HL-60 (cell line): ENCODE measurements around the gene ATF2.

Experiments
- POLR2AphosphoS5 ChIP-seq: IDR thresholded peaks from 2 replicates; pipeline ENCODE4 v1.6.1; 2012; ENCODE audit warnings: low read depth
- REST ChIP-seq: IDR thresholded peaks from 2 replicates; pipeline ENCODE4 v1.6.1; 2012; ENCODE audit warnings: low read depth; ENCODE audit not compliant: insufficient replicate concordance
- SPI1 ChIP-seq: IDR thresholded peaks from 2 replicates; pipeline ENCODE4 v1.6.1; 2012; ENCODE audit warnings: low read depth, mild to moderate bottlenecking, borderline replicate concordance
- TF ChIP-seq, protein P1 (sequence below): IDR thresholded peaks from one replicate; pipeline ENCODE4 v1.5.1; 2011; ENCODE audit warnings: low read length, control low read depth, inconsistent platforms; ENCODE audit not compliant: insufficient read depth

GRCh38 chr2:175181104-175181876, 13.3 kb upstream of the ATF2 start, which contains the start of gene ATP5MC3:
- TF ChIP-seq, protein P1, sequence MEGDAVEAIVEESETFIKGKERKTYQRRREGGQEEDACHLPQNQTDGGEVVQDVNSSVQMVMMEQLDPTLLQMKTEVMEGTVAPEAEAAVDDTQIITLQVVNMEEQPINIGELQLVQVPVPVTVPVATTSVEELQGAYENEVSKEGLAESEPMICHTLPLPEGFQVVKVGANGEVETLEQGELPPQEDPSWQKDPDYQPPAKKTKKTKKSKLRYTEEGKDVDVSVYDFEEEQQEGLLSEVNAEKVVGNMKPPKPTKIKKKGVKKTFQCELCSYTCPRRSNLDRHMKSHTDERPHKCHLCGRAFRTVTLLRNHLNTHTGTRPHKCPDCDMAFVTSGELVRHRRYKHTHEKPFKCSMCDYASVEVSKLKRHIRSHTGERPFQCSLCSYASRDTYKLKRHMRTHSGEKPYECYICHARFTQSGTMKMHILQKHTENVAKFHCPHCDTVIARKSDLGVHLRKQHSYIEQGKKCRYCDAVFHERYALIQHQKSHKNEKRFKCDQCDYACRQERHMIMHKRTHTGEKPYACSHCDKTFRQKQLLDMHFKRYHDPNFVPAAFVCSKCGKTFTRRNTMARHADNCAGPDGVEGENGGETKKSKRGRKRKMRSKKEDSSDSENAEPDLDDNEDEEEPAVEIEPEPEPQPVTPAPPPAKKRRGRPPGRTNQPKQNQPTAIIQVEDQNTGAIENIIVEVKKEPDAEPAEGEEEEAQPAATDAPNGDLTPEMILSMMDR: no peak
- TF ChIP-seq REST (peak; percentile 59), POLR2AphosphoS5 (peak; percentile 90), SPI1 (no peak)
